ENCODE data around the gene UCN2. TPM values are rescaled to one million over a fixed set of nuclear protein-coding genes. Genes with fewer than 3 reads are reported as not detected.

The UCN2 gene
- total and polyA plus RNA-seq, 9 of the 15 experiments (the other 6 are each of a cell fraction or from before 2014, with no cell fraction given) = 0.08 to 0.11 TPM; not detected in 7

DNA sequence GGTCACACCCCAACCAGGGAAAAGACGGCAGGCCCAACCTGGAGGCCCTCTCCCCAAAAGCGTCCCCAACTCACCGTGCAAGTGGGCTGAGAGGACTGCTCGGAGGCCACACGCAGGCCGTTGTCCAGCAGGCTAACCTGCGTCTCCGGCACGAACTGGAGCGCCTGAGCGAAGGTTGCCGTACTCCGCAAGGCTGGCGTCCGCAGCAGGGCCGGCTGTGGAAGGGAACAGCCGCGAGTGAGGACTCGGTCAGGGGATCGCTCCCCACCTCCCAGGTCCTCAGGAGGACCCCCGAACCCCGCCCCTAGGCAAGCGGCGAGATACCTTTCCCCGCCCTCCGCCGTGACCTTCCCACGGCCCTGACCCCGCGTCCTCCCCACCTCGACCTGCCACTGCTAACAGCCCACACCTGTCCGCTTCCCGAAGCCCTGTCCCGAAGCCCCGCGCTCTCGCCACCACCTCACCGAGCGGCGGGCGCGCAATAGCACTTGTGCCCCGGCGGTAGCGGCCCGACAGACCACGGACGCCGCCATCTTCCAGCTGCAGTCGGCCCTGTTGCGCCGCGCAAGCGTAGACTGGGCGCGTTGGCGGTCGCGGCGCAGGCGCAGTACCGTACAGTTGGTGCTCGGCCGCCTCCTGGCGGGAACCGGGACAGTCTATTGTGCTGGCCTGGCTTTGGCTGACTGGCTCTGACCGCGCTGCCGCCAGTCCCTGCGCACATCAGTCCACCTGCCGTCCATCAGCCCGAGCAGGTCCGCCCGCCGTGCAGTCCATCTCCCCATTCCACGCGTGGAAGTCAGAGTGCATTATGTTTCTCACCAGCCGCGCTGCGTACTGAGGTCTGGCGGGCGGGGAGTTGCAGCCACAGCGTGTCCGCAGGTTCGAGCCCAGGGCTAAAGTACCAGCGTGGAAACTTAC lies 45.8 kb upstream of the UCN2 start, which contains the start of gene UQCRC1 (continued):
- TF ChIP-seq CEBPG (CRISPR knock-in tag; IDR thresholded peaks at IDR 0.05) (no peak), CEBPG (tag; conservative IDR thresholded peaks at IDR 0.05 in 1 of 2, IDR thresholded peaks at IDR 0.05 in 1 of 2) (no peak), MXI1 (IDR thresholded peaks at IDR 0.05; ENCODE audit: low read depth, low read length) (no peak), ZNF507 (tag; conservative IDR thresholded peaks at IDR 0.05) (no peak), ZNF830 (CRISPR knock-in tag; IDR thresholded peaks at IDR 0.05) (no peak), POLR2AphosphoS2 (IDR thresholded peaks at IDR 0.05; ENCODE audit: low read length) (no peak; the same call in 1 of the 2 replicates), ZNF384 (IDR thresholded peaks at IDR 0.05; ENCODE audit: low read depth, low read length) (no peak), ERF (CRISPR knock-in tag; IDR thresholded peaks at IDR 0.05) (no peak), SETDB1 (IDR thresholded peaks at IDR 0.05; ENCODE audit: low read length) (no peak), CCNT2 (IDR thresholded peaks at IDR 0.05; ENCODE audit: borderline replicate concordance, extremely low read depth, insufficient read length, low read depth, low read length) (no peak), XRCC4 (IDR thresholded peaks at IDR 0.05; ENCODE audit: extremely low read depth, insufficient read depth, insufficient read length) (no peak), WHSC1 (IDR thresholded peaks at IDR 0.05; ENCODE audit: low read length) (no peak), TRIM28 (IDR thresholded peaks at IDR 0.05) (no peak), NFIC (IDR thresholded peaks at IDR 0.05) (peak; percentile 35), ZBTB17 (CRISPR knock-in tag; IDR thresholded peaks at IDR 0.05) (no peak; the same call in 1 of the 2 replicates), MAFG (tag; conservative IDR thresholded peaks at IDR 0.05) (no peak), KLF10 (CRISPR knock-in tag; IDR thresholded peaks at IDR 0.05) (no peak)
- TF ChIP-seq, protein P1, sequence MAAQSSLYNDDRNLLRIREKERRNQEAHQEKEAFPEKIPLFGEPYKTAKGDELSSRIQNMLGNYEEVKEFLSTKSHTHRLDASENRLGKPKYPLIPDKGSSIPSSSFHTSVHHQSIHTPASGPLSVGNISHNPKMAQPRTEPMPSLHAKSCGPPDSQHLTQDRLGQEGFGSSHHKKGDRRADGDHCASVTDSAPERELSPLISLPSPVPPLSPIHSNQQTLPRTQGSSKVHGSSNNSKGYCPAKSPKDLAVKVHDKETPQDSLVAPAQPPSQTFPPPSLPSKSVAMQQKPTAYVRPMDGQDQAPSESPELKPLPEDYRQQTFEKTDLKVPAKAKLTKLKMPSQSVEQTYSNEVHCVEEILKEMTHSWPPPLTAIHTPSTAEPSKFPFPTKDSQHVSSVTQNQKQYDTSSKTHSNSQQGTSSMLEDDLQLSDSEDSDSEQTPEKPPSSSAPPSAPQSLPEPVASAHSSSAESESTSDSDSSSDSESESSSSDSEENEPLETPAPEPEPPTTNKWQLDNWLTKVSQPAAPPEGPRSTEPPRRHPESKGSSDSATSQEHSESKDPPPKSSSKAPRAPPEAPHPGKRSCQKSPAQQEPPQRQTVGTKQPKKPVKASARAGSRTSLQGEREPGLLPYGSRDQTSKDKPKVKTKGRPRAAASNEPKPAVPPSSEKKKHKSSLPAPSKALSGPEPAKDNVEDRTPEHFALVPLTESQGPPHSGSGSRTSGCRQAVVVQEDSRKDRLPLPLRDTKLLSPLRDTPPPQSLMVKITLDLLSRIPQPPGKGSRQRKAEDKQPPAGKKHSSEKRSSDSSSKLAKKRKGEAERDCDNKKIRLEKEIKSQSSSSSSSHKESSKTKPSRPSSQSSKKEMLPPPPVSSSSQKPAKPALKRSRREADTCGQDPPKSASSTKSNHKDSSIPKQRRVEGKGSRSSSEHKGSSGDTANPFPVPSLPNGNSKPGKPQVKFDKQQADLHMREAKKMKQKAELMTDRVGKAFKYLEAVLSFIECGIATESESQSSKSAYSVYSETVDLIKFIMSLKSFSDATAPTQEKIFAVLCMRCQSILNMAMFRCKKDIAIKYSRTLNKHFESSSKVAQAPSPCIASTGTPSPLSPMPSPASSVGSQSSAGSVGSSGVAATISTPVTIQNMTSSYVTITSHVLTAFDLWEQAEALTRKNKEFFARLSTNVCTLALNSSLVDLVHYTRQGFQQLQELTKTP (IDR thresholded peaks at IDR 0.05; ENCODE audit: low read depth in 1 of 2, partially characterized antibody in 2 of 2) = no peak
- TF ChIP-seq, protein P2, sequence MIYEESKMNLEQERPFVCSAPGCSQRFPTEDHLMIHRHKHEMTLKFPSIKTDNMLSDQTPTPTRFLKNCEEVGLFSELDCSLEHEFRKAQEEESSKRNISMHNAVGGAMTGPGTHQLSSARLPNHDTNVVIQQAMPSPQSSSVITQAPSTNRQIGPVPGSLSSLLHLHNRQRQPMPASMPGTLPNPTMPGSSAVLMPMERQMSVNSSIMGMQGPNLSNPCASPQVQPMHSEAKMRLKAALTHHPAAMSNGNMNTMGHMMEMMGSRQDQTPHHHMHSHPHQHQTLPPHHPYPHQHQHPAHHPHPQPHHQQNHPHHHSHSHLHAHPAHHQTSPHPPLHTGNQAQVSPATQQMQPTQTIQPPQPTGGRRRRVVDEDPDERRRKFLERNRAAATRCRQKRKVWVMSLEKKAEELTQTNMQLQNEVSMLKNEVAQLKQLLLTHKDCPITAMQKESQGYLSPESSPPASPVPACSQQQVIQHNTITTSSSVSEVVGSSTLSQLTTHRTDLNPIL (CRISPR knock-in tag; IDR thresholded peaks at IDR 0.05) = no peak
- TF ChIP-seq, protein P3, sequence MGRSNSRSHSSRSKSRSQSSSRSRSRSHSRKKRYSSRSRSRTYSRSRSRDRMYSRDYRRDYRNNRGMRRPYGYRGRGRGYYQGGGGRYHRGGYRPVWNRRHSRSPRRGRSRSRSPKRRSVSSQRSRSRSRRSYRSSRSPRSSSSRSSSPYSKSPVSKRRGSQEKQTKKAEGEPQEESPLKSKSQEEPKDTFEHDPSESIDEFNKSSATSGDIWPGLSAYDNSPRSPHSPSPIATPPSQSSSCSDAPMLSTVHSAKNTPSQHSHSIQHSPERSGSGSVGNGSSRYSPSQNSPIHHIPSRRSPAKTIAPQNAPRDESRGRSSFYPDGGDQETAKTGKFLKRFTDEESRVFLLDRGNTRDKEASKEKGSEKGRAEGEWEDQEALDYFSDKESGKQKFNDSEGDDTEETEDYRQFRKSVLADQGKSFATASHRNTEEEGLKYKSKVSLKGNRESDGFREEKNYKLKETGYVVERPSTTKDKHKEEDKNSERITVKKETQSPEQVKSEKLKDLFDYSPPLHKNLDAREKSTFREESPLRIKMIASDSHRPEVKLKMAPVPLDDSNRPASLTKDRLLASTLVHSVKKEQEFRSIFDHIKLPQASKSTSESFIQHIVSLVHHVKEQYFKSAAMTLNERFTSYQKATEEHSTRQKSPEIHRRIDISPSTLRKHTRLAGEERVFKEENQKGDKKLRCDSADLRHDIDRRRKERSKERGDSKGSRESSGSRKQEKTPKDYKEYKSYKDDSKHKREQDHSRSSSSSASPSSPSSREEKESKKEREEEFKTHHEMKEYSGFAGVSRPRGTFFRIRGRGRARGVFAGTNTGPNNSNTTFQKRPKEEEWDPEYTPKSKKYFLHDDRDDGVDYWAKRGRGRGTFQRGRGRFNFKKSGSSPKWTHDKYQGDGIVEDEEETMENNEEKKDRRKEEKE (IDR thresholded peaks at IDR 0.05; ENCODE audit: borderline replicate concordance in 1 of 2, control insufficient read depth in 1 of 2, low read depth in 2 of 2, low read length in 1 of 2) = no peak

All from K562 (cell line).